ENCODE data around the gene NR4A3. TPM values are rescaled to one million over a fixed set of nuclear protein-coding genes. Genes with fewer than 3 reads are reported as not detected.

The NR4A3 gene
- total and polyA plus RNA-seq, 10 donors = 0.32 to 6.7 (median 2.2) TPM

GRCh38 chr9:99889120-99889519 lies 67.4 kb downstream of the NR4A3 start:
- no peak overlapping the region for H3K27ac ChIP-seq
- intact Hi-C loops (cut with DNase I; ENCODE audit: low total_unique reads) = no loop called here
- H3K36me3 ChIP-seq = no peaks in the 10 kb centered on the region
- H3K4me3 ChIP-seq = no peak overlapping the region
- whole genome bisulfite sequencing, 5 donors = 80 to 93% (median 91%) methylated on average over 1 of the region's 1 CpG
- no peaks in the 10 kb centered on the region for H3K4me1 ChIP-seq
- no peak for DNase-seq
- no peak for TF ChIP-seq POLR2A (IDR thresholded peaks at IDR 0.05)
- no peaks in the 10 kb centered on the region for H3K27me3 ChIP-seq (replicated peaks in 1 of 7)
- H3K9me3 ChIP-seq = no peaks in the 10 kb centered on the region

DNA sequence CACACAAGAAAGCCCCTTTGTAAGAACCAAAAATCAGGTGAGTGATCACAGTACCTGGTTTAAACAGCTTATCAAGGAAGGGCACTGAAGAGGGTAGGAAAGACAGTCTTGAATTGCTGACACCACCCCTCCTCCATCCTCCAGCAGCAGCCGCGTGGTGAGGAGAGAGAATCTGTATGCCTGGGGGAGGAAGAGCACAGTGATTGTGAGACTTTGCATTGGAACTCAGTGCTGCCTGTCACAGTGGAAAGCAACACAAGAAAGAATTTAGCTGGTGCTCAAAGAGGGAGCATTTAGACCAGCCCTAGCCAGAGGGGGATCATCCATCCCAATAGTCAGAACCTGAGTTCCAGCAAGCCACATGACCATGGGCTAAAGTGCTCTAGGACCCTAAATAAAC lies 73.1 kb downstream of the NR4A3 start:
- Histone ChIP-seq H3K9me3 (no peaks in the 10 kb centered on the region), H3K36me3 (no peaks in the 10 kb centered on the region), H3K27ac (no peak overlapping the region), H3K4me1 (no peaks in the 10 kb centered on the region), H3K27me3 (replicated peaks in 1 of 7) (no peaks in the 10 kb centered on the region), H3K4me3 (no peak overlapping the region)
- 66 to 89% (median 88%) methylated on average over 2 of the region's 2 CpGs for WGBS, 5 donors
- DNase-seq = no peak
- intact Hi-C loops (cut with DNase I; ENCODE audit: low total_unique reads) = loop anchor here (10.0 kb wide), 1 partner anchor 60 kb away; no protein-coding TSS in a partner anchor
- TF ChIP-seq POLR2A (IDR thresholded peaks at IDR 0.05) (no peak), CTCF (IDR thresholded peaks at IDR 0.05 in 8 of 11, conservative IDR thresholded peaks at IDR 0.05 in 3 of 11) (no peak), POLR2AphosphoS5 (IDR thresholded peaks at IDR 0.05) (no peak)

- H3K4me1 ChIP-seq = no peaks in the 10 kb centered on the region
- intact Hi-C loops (cut with DNase I; ENCODE audit: low total_unique reads) = loop anchor here (10.0 kb wide), 1 partner anchor 61 kb away; no protein-coding TSS in a partner anchor
- 94 to 98% (median 97%) methylated on average over 6 of the region's 6 CpGs for WGBS, 5 donors
- no peak overlapping the region for H3K27ac ChIP-seq
- TF ChIP-seq CTCF (IDR thresholded peaks at IDR 0.05 in 8 of 11, conservative IDR thresholded peaks at IDR 0.05 in 3 of 11) = no peak
- no peak for TF ChIP-seq POLR2AphosphoS5 (IDR thresholded peaks at IDR 0.05)
- TF ChIP-seq POLR2A (IDR thresholded peaks at IDR 0.05) = no peak
- no peaks in the 10 kb centered on the region for H3K9me3 ChIP-seq
- DNase-seq = no peak
- H3K36me3 ChIP-seq = no peaks in the 10 kb centered on the region
- no peaks in the 10 kb centered on the region for H3K27me3 ChIP-seq (replicated peaks in 1 of 7)
- no peak overlapping the region for H3K4me3 ChIP-seq
These were observed 73.8 kb downstream of the NR4A3 start for GRCh38 chr9:99895510-99895909.

DNA sequence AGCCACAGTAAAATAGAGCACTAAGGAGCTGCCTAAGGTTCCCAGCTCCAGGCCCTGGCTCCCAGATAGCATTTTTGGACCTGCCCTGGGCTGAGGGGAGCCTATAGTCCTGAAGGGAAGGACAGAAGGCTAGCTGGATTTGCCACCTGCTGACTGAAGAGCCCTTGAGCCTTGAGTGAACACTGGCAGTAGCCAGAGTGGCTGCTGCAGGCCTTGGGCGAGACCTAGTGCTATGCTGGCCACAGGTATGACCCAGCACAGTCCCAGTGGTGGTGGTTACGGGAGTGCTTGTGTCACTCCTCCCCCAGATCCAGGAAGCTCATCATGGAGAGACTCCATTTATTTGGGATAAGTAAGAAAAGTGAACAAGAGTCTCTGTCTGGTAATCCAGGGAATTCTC lies 74.4 kb downstream of the NR4A3 start:
- Histone ChIP-seq H3K27ac (no peak overlapping the region), H3K36me3 (no peaks in the 10 kb centered on the region), H3K27me3 (replicated peaks in 1 of 7) (no peaks in the 10 kb centered on the region), H3K4me1 (no peaks in the 10 kb centered on the region), H3K9me3 (no peaks in the 10 kb centered on the region), H3K4me3 (no peak overlapping the region)
- no peak for TF ChIP-seq CTCF (IDR thresholded peaks at IDR 0.05 in 8 of 11, conservative IDR thresholded peaks at IDR 0.05 in 3 of 11)
- no peak for TF ChIP-seq POLR2AphosphoS5 (IDR thresholded peaks at IDR 0.05)
- TF ChIP-seq POLR2A (IDR thresholded peaks at IDR 0.05) = no peak
- DNase-seq = no peak
- intact Hi-C loops (cut with DNase I; ENCODE audit: low total_unique reads) = loop anchor here (10.0 kb wide), 1 partner anchor 61 kb away; no protein-coding TSS in a partner anchor
- 83 to 100% (median 91%) methylated on average over 2 of the region's 2 CpGs for WGBS, 5 donors

- Histone ChIP-seq H3K27ac (no peak overlapping the region), H3K4me1 (peaks cover 6 to 22% (median 20%) of the 10 kb centered on the region in 6 donors), H3K4me3 (no peak overlapping the region), H3K27me3 (replicated peaks in 1 of 7) (no peaks in the 10 kb centered on the region), H3K36me3 (no peaks in the 10 kb centered on the region), H3K9me3 (no peaks in the 10 kb centered on the region)
- no peak for DNase-seq
- WGBS, 5 donors = 63 to 75% (median 71%) methylated on average over 1 of the region's 1 CpG
- intact Hi-C loops (cut with DNase I; ENCODE audit: low total_unique reads) = no loop called here
- TF ChIP-seq POLR2A (IDR thresholded peaks at IDR 0.05) = no peak
- no peak for TF ChIP-seq CTCF (IDR thresholded peaks at IDR 0.05 in 8 of 11, conservative IDR thresholded peaks at IDR 0.05 in 3 of 11)
- TF ChIP-seq POLR2AphosphoS5 (IDR thresholded peaks at IDR 0.05) = no peak
These were observed 81.7 kb downstream of the NR4A3 start for GRCh38 chr9:99903393-99903792.
